NCI-H1694 (cell line): ENCODE data around the gene PSG5.
"Not testable (repeated sequence)": the region's sequence is repeated elsewhere in the genome, so short reads cannot be mapped to it uniquely, and the experiment has no call there.

Experiments used
- DNase-seq: peaks from one replicate; lab custom pipeline; 2025; lab: John Stamatoyannopoulos, UW

The PSG5 gene

DNA sequence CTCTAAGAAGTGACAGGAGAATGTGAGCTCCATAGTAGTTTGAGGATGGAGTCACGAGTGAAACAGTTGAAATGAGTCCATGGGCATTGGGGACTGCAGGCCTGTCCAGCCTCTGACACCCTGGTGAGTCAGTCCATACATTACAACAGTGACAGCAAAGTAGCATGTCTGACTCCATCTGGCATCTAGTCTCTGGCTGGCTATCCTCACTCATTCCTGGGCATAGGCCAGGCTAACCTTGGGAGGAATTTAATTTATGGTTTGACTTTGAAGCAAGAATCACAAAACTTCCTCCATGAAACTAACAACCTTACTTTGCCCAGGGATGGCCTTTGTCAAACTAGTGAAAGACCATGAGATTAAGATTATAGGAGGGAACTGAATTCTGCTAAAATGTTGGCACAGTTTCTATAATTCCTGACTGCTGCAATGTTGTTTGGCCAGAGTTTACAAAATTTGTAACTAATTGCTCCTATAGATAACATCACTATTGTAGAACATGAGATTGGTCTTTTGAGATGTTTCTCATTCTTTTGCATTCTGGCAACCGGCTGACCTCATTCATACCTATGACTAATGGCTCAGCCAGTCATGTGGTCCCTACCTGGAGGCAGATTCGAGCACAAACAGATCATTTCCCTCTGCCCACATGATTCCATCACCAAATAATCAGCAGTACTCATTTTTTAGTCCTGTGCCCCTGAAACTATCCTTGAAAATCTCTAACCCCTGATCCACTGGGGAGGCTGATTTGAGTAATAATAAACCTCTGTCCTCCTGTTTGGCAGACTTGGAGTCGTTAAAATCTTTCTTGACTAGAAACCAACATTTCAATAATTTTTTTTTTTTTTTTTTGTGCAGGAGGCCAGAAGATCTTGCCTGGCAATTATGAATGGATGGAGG lies 4.2 kb downstream of the PSG5 start:
- DNase-seq: not testable (repeated sequence)

DNA sequence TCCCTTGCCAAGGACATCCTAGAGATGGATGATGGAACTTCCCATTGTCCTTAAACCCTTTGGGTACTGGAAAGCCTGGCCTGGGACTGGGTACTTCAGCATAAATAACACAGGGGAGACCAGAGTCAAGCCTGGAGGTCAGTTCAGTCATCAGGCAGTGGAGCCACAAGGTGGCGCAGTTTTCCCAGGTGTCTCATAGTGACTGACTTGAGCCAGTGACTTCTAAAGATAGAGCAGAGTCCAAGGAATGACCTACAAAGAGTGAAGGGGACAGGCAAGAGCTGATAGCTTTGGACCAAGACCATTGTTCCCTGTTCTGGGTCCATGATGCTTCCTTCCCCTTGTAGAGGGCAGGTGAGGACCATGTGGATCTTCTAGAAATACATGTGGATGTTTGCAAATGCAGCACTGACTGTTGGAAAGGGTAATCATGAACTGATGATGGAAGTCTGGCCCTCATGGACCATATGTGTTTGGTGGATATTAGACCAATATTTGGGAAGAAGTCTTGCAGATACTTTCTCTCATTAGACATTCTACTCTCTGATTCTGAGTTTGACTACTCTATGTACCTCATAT lies 6.7 kb downstream of the PSG5 start:
- DNase-seq: not testable (repeated sequence)

DNA sequence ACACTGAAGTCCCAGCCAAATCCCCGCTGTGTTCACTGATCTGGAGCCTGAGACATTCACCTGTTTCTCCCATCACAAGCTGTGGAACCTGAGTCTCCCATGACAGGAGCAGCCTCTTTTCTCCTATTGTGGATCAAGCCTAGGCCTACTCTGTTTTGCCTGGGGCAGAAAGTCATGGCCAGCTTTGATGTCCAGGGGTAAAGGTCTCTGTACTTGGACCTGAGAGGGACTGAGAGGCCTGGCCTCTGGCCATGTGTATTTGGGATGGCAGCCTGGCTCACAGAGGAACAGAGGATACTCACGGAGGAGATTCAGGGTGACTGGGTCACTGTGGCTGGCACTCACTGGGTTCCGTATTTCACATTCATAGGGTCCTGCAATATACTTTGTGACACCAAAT lies 7.8 kb downstream of the PSG5 start:
- not testable (repeated sequence) for DNase-seq

DNA sequence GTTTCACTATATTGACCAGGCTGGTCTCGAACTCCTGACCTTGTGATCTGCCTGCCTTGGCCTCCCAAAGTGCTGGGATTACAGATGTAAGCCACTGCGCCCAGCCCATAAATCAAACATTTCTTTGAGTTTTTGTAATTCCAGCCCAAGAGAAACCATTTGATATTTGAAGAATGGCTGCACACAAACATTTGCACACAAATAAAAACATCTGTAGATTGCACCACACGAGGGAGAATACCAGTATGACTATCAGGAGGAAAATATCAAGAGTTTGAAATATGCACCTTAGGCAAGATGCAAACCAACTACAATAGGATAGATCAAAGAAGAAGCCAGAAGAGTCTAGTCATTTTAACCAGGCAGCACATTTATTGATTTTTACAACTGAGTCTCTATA lies 20.4 kb downstream of the PSG5 start:
- not testable (repeated sequence) for DNase-seq

DNA sequence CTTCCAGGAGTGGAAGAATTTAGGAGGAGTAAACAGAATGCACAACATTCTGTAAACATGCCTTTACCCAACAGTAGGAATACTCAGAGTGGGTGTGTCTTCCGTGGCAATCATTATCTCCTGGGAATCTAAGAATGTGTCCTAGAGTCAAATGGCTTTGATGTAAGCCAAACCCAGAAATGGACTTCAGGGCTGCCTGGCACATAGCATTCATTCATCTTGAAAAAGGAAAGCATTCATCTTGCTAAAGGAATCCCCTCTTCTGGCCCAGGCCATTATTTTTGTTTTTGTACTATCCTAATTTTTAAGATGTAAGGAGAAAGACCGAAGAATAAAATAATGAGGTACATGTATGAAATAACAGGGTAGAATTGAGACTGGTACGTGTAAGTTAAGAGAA lies 23.2 kb downstream of the PSG5 start:
- not testable (repeated sequence) for DNase-seq

DNA sequence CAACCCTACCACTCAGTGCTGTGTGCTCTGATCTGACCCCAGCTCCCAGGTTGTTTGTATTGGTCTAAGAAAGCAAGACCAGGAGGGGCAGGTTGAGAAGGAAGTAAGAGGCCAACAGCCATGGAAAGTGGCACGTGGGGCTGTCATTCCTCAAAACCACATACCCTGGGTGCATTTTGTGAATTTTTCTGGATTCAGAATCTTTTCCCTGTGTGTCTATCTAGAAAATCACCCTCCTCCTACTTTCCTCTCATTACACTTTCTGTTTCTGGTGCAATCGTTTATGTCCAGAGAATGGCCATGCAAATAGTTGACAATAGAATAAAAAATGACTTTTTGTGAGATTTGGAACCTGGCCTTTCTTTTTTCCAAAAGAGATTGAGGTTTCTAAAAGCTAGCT lies 24.1 kb downstream of the PSG5 start:
- not testable (repeated sequence) for DNase-seq

DNA sequence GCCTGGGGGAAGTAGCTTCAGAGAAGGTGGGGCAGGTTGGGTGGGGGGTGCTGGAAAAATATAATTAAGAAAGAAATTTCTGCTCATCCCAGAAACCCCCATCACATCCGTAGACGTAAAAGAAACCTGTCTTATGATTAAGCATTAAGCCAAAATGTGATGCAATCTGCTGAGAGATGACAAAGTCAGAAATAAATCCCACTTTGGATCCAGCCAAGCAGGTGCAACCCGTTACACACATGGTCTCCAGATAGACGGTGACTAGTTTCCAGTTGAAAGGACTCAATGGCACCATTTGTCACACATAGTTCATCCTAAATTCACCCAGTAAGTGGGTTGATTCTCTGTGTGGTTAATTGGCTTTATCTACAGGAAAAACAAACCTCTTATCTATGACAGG lies 34.1 kb downstream of the PSG5 start:
- DNase-seq: no peak

DNA sequence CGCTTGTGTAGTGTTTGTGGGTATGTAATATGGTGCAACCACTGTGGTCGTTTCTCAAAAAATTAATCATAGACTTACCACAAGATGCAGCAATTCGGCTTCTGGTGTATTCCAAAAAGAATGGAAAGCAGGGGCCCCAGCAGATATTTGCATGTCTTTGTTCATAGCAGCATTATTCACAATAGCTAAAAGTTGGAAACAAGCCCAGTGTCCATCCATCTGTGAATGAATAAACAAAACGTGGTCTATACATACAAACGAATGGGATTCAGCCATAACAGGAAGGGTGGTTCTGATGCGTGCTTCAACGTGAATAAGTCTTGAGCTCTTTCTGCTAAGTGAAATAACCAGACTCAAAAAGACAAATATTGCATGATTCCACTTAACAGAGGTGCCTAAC lies 36.5 kb downstream of the PSG5 start:
- DNase-seq: not testable (repeated sequence)

DNA sequence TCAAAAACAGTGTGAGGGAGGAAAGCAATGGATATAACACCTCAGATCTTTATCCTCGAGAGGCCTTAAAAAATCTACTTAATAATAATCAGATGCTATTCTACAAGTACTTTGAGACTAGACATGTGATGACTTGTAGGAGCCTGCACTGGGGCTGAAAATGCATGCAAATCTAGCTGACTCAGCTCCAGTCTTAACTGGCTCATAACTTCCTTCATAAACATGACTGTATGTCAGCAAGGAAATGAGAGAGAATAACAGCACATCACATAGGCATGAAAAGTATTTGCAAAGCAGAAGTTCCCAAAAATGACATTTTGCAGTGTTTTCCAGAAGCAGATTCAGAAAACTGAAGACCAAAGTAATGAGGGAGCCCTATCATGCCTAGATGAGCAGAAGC lies 38.1 kb downstream of the PSG5 start:
- DNase-seq: no peak

DNA sequence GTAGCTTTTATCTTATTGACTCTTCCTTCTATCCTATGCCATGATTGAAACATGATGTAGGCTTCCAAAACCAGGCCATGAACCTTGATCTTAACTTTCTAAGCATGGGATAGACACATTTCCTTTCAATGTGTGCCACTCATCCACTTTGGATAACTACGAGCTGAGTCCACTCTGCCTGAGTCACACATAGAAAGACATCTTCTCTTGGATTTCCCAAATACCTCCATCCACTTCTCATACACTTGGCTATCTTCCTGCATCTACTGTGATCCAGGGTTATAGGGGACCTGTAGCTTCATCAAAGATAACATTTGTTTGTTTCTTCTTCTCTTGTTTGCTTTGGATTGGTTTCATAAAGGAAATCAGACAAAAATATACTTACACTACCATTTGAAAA lies 44.6 kb downstream of the PSG5 start:
- DNase-seq: not testable (repeated sequence)

DNA sequence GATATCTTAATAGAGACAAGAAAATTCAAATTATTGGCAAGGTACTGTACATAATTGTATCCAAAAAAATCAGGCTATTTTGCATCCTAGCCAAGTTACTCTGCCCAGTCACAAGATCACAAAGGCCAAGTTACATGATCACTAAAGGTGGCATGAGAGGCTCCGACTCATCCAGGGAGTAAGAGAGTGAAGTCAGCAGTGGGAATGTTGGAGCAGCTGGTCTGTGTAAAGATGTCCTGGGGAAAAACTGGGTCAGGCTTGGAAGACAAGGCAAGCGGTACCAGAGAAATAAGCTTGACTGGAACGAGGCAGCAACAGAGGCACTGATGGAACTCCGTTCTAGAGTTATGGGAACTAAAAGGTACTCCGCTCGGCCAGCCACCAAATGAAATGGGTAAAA lies 53.6 kb downstream of the PSG5 start:
- DNase-seq: no peak

DNA sequence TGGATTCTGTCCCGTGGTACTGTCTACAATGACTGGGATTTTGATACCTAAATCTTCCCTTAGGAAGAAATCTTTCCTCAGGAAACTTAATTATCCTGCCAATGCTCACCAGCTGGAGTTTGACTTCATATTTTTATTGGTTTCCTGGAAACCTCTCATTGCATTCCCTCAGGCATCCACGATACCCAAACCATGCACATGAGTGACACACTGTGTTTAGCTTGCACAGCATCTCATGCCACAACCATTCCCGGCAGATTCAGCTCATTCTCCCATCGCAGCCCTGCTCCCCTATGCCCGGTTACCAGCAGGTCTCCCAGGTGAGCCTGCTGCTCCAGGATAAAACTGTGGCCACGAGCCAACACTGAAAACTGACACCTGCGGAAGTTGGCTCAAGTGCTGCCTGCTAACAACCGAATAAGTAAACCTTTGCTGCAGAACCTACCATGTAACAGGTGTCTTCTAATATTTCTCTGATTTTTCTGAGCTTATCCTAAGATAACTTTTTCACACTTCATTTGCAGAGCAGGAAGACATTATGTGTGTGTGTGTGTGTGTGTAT lies 55.0 kb downstream of the PSG5 start:
- not testable (repeated sequence) for DNase-seq

DNA sequence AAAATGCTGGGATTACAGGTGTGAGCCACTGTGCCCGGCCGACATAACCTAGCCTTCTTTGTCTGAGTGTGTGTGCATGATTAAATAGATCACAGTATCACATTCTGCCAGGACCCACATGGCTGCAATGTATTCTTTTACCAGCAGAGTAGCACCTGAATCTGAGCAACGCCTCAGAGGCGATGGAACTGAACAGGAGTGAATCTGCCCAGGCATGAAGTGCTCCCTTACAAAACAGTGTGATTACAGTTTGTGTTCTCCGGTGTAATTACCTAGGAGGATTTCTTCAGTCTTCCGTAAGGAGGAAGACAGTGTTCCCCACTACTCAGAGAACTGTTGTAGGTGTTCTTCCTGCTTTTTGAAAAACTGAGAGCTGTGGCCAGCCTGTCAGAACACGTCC lies 57.1 kb downstream of the PSG5 start:
- not testable (repeated sequence) for DNase-seq

DNA sequence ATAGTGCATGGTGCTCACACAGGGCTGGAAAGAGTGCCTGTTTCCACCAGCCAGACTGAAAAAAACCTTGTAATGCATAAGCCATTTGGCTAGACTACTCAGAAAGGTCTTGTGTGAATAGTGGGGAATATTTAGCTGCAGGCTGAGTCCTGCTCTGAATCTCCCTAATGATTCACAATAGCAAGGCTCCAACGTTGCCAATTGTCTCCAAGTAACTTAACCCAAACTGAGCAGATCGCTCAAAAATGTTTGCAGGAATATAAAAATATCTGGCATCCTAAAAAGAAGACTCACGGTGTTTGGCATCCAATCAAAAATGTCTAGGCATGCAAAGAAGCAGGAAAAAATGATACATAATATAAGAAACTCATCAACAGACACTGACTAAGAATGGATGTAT lies 59.0 kb downstream of the PSG5 start:
- not testable (repeated sequence) for DNase-seq

DNA sequence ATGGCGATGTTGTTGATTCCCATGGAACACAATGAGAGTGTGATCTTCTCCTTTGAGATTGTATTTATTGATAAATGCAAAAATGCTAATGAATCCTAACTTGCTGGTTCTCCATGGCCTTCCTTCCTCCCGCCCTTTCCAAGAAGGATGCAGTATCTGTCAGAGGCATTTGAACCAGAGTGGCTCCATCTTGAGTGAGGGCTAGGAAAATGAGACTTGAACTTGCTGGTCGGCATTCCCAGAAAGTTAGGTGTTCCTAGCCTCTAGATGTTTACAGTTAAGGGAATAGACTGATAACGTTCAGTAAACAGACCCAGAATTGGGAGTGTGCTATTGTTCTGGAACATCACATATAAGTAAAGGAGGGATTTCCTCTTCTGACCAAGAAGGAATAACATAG lies 59.6 kb downstream of the PSG5 start:
- DNase-seq: no peak

DNA sequence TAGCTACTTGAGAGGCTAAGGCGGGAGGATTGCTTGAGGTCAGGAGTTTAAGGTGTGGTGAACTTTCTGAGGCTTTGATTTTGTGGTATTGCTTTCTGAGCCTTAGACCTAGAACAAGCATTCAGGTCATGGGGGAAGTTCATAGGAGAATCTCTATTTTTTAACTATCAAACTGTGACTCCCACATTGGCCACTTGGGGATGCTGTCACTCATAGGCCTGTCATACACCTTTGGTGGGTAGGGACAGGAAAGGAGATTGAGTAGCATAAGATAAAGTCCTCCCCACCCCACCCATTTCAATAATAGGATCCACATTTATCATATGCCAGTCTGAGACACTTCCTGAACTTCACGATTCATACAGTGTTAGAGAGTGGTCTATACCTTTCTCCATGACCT lies 62.0 kb downstream of the PSG5 start:
- no peak for DNase-seq

DNA sequence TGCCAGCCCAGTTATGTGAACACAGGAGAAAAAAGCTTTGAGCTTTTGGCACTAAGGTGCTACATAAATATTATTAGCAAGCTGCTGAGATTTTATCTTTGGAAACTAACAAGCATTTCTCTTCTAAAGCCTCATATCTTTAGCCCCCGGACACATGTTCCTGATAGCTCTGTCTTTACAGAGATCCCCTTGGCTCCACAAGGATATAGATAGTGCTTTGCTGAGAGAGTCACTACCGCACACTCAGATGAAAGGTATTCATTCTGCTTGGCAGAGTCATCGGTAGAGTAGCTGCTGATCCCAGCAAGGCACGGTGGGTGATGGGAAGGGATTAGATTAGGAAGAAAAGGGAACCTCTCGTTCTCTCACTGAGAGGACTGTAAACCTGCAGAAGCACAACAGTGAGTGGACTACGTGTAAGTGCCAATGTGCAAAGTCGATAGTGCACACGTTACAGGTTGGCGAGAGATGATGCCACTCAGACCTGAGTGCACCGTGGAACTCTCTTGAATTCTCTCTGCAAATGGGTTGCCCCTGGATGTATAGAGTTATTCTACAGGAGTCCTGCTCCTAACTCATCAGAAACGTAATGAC lies 65.8 kb downstream of the PSG5 start:
- not testable (repeated sequence) for DNase-seq

DNA sequence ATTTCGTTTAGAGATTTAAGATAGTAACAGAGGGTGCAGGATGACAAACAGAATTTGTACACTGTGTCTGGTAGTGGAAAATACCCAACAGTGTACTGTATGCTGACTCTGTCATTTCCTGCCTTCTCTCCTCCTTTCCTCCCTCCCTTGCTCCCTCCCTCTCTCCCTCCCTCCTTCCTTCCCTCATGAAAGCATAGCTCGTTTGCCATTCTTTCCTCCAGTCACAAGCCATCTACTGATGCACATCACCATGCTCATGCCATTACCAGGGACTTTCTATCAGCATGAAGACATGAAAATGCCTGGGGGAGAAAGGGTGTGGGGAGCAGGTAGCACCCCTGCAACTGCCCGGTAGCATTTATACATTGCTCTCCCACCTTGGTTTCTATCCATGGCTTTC lies 66.8 kb downstream of the PSG5 start:
- DNase-seq: not testable (repeated sequence)
